Tibial nerve (tissue), 4 donors: ENCODE results near the gene ETFRF1. TPM values are rescaled to one million over a fixed set of nuclear protein-coding genes. Genes with fewer than 3 reads are reported as not detected.

ENCODE experiments used
- DNase-seq, 2 donors: peaks; one replicate each; pipeline ENCODE4 v3.0.0-alpha.2; 2019; ENCODE audit warnings: low spot score in 2 of 2
- H3K27ac ChIP-seq, 4 donors: fragments of 200-600 bp; sonication (generic) in 3 of 4; one replicate each; pipeline ENCODE4 v1.5.1; 2017 to 2019; ENCODE audit warnings: mild to moderate bottlenecking in 1 of 4
- H3K27me3 ChIP-seq, 2 donors: fragments of 200-600 bp; sonication (generic) in 1 of 2; one replicate each; pipeline versions ENCODE4 v1.5.1 to v1.6.0; 2017 to 2019
- H3K36me3 ChIP-seq, 3 donors: fragments of 200-600 bp; sonication (generic); one replicate each; pipeline ENCODE4 v1.5.1; 2018 to 2019
- H3K4me1 ChIP-seq, 4 donors: fragments of 200-600 bp; sonication (generic) in 3 of 4; one replicate each; pipeline ENCODE4 v1.5.1; 2017 to 2019
- H3K4me3 ChIP-seq, 4 donors: fragments of 200-600 bp; sonication (generic) in 3 of 4; one replicate each; pipeline ENCODE4 v1.5.1; 2017 to 2019; ENCODE audit warnings: mild to moderate bottlenecking in 1 of 4, moderate library complexity in 1 of 4
- H3K9me3 ChIP-seq, 4 donors: fragments of 200-600 bp; sonication (generic) in 3 of 4; one replicate each; pipeline ENCODE4 v1.5.1; 2017 to 2019
- CTCF ChIP-seq, 5 experiments: fragments of 200-600 bp in 3 of 5; fragments of 450-650 bp in 2 of 5; sonication (generic) in 3 of 5; IDR thresholded peaks; one replicate each; pipeline ENCODE4 v1.5.1; 2016 to 2019; ENCODE audit warnings: antibody characterized with exemption in 5 of 5, mild to moderate bottlenecking in 3 of 5, moderate library complexity in 2 of 5
- EP300 ChIP-seq, 2 donors: sonication (generic); formaldehyde crosslinking; IDR thresholded peaks; one replicate each; pipeline ENCODE4 v1.6.1; 2017; ENCODE audit warnings: antibody characterized with exemption in 2 of 2, mild to moderate bottlenecking in 1 of 2
- POLR2A ChIP-seq, 2 donors: fragments of 450-650 bp; IDR thresholded peaks; one replicate each; pipeline ENCODE4 v1.6.1; 2017; ENCODE audit warnings: antibody characterized with exemption in 2 of 2, mild to moderate bottlenecking in 2 of 2, moderate library complexity in 2 of 2
- WGBS, 2 donors: methylation state at CpG; one replicate each; pipeline ENCODE4 v1.1.5; 2018; 5-methylcytosine and 5-hydroxymethylcytosine counted together
- total RNA-seq, 4 donors: library from RNA; depleted of rRNA; stranded (reverse); fragments of >200 nt; gene quantifications; one replicate each; pipeline ENCODE4 v1.1.0, GENCODE V29; 2016

The ETFRF1 gene
- total RNA-seq, 4 donors from 2014 or later = 24.0 to 54.2 (median 50.0) TPM

GRCh38 chr12:25248137-25248536, 53.1 kb downstream of the ETFRF1 start:
- Histone ChIP-seq H3K4me3 (no peak overlapping the region), H3K9me3 (no peaks in the 10 kb centered on the region), H3K36me3 (peaks cover 0 to 8% (median 0%) of the 10 kb centered on the region in 3 donors), H3K4me1 (peaks cover 0 to 29% (median 10%) of the 10 kb centered on the region in 4 donors), H3K27me3 (no peaks in the 10 kb centered on the region), H3K27ac (no peak overlapping the region)
- DNase-seq = no peak
- TF ChIP-seq POLR2A (IDR thresholded peaks at IDR 0.05) (no peak), CTCF (IDR thresholded peaks at IDR 0.05) (no peak), EP300 (IDR thresholded peaks at IDR 0.05) (no peak)
- WGBS, 2 donors = 92 to 94% methylated on average over 20 of the region's 20 CpGs

- WGBS, 2 donors = 79 to 94% methylated on average over 1 of the region's 1 CpG
- TF ChIP-seq POLR2A (IDR thresholded peaks at IDR 0.05) (no peak), CTCF (IDR thresholded peaks at IDR 0.05) (no peak), EP300 (IDR thresholded peaks at IDR 0.05) (no peak)
These were observed 53.7 kb downstream of the ETFRF1 start for GRCh38 chr12:25248732-25249131.

GRCh38 chr12:25249931-25250738, 55.1 kb downstream of the ETFRF1 start:
- no peaks in the 10 kb centered on the region for H3K27me3 ChIP-seq
- WGBS, 2 donors = 1 to 3% methylated on average over 11 to 19 of the region's 56 CpGs
- H3K4me3 ChIP-seq = peak overlapping the region; percentile 81 to 98 (median 88)
- H3K4me1 ChIP-seq = peaks cover 0 to 27% (median 10%) of the 10 kb centered on the region in 4 donors
- DNase-seq = peak; percentile 10 to 23
- no peak for TF ChIP-seq EP300 (IDR thresholded peaks at IDR 0.05)
- TF ChIP-seq CTCF (IDR thresholded peaks at IDR 0.05) = no peak
- TF ChIP-seq POLR2A (IDR thresholded peaks at IDR 0.05) = no peak
- peak overlapping the region; percentile 82 to 99 (median 98) for H3K27ac ChIP-seq
- H3K9me3 ChIP-seq = no peaks in the 10 kb centered on the region
- H3K36me3 ChIP-seq = peaks cover 0 to 8% (median 0%) of the 10 kb centered on the region in 3 donors

More at GRCh38 chr12:25248732-25249131, 53.7 kb downstream of the ETFRF1 start:
- no peak for DNase-seq
- H3K36me3 ChIP-seq = peaks cover 0 to 8% (median 0%) of the 10 kb centered on the region in 3 donors
- no peaks in the 10 kb centered on the region for H3K9me3 ChIP-seq
- no peak overlapping the region for H3K4me3 ChIP-seq
- H3K27me3 ChIP-seq = no peaks in the 10 kb centered on the region
- H3K4me1 ChIP-seq = peaks cover 0 to 28% (median 10%) of the 10 kb centered on the region in 4 donors
- H3K27ac ChIP-seq = no peak overlapping the region

- Histone ChIP-seq H3K27me3 (no peaks in the 10 kb centered on the region), H3K4me1 (peaks cover 0 to 27% (median 10%) of the 10 kb centered on the region in 4 donors), H3K27ac (peak within 1 kb of the TSS; percentile 82 to 99 (median 98)), H3K4me3 (peak within 1 kb of the TSS; percentile 81 to 98 (median 88)), H3K36me3 (peaks cover 0 to 8% (median 0%) of the 10 kb centered on the region in 3 donors), H3K9me3 (no peaks in the 10 kb centered on the region)
- TF ChIP-seq POLR2A (IDR thresholded peaks at IDR 0.05) (peak; percentile 68 to 78), CTCF (IDR thresholded peaks at IDR 0.05) (peak in 2 of 5 experiments; percentile 11 to 25), EP300 (IDR thresholded peaks at IDR 0.05) (peak in 1 of 2 donors; percentile 83)
- DNase-seq = peak; percentile 91 to 95
- 0 to 2% methylated on average over 54 to 62 of the region's 105 CpGs for WGBS, 2 donors
These were observed 56.0 kb downstream of the ETFRF1 start, which contains the start of gene KRAS for GRCh38 chr12:25250744-25251730. TSS of gene KRAS (minus strand) at chr12:25250929.
